HepG2 (cell line): ENCODE results near the gene SHTN1. TPM values are rescaled to one million over a fixed set of nuclear protein-coding genes. Genes with fewer than 3 reads are reported as not detected.
A peak's percentile ranks its signal among the peaks of the same experiment; 100 is the strongest.

Source experiments
- ARHGAP35 ChIP-seq: sonication (generic); formaldehyde crosslinking; IDR thresholded peaks from 2 replicates; pipeline ENCODE4 v1.9.0; 2022; ENCODE audit warnings: mild to moderate bottlenecking, inconsistent platforms, moderate library complexity, missing genetic modification reagents, borderline replicate concordance
- BRD4 ChIP-seq: sonication (generic); formaldehyde crosslinking; IDR thresholded peaks from 2 replicates; pipeline ENCODE4 v1.4.0; 2020; ENCODE audit warnings: missing genetic modification reagents
- CEBPB ChIP-seq: IDR thresholded peaks from 2 replicates; pipeline ENCODE4 v1.6.1; 2011; ENCODE audit warnings: low read depth, low read length, improper control_type of control experiment, borderline replicate concordance
- GATA4 ChIP-seq: sonication (generic); IDR thresholded peaks from 2 replicates; pipeline ENCODE4 v1.6.1; 2016; ENCODE audit warnings: antibody characterized with exemption, low read depth, borderline replicate concordance
- GTF3A ChIP-seq: sonication (generic); formaldehyde crosslinking; conservative IDR thresholded peaks from 2 replicates; pipeline ENCODE4 v1.4.0; 2020; ENCODE audit warnings: mild to moderate bottlenecking, missing genetic modification reagents
- HNF4G ChIP-seq, 2 experiments: sonication (generic) in 1 of 2; formaldehyde crosslinking in 1 of 2; IDR thresholded peaks; 2 replicates each; pipeline versions ENCODE4 v1.4.0 to v1.6.1; 2011 to 2020; ENCODE audit warnings: borderline replicate concordance in 2 of 2, low read depth in 2 of 2, mild to moderate bottlenecking in 2 of 2, low read length in 1 of 2, missing genetic modification reagents in 1 of 2, moderate library complexity in 1 of 2
- HNRNPLL ChIP-seq: fragments of 200-400 bp; formaldehyde crosslinking; IDR thresholded peaks from 2 replicates; pipeline ENCODE4 v1.6.1; 2017; ENCODE audit warnings: mild to moderate bottlenecking, low read depth, low read length; ENCODE audit not compliant: poor library complexity, severe bottlenecking
- IKZF1 ChIP-seq: fragments of 450-650 bp; IDR thresholded peaks from 2 replicates; pipeline ENCODE4 v1.7.1; 2016
- RFXAP ChIP-seq: sonication (generic); formaldehyde crosslinking; IDR thresholded peaks from 2 replicates; pipeline ENCODE4 v1.4.0; 2020; ENCODE audit warnings: missing genetic modification reagents, borderline replicate concordance
- RNF2 ChIP-seq: fragments of 450-650 bp; conservative IDR thresholded peaks from 2 replicates; pipeline ENCODE4 v1.6.1; 2016; ENCODE audit warnings: low read depth
- ZNF253 ChIP-seq: sonication (generic); formaldehyde crosslinking; IDR thresholded peaks from 2 replicates; pipeline ENCODE4 v1.8.0; 2022; ENCODE audit warnings: mild to moderate bottlenecking, missing genetic modification reagents, borderline replicate concordance
- polyA plus RNA-seq, 8 experiments: library from polyadenylated mRNA; depleted of rRNA in 3 of 8; stranded (reverse) in 7 of 8; unstranded in 1 of 8; fragments of >200 nt; fragmentation: Illumina TruSeq in 4 of 8; extraction: Trizol in 4 of 8; gene quantifications; 2 replicates each; pipeline versions ENCODE4 v1.2.1 to v1.2.3, GENCODE V29; 2011 to 2016; ENCODE audit warnings: low read depth in 4 of 8, missing spikeins in 1 of 8, mixed read lengths in 1 of 8; ENCODE audit not compliant: insufficient read depth in 1 of 8
- total RNA-seq, 5 experiments: library from RNA; depleted of rRNA; stranded (reverse); fragments of >200 nt; fragmentation: Illumina TruSeq; extraction: Trizol; gene quantifications; 2 replicates each; pipeline ENCODE4 v1.2.3, GENCODE V29; 2016; ENCODE audit warnings: low read depth in 1 of 5
- TF ChIP-seq, protein P1 (sequence below): sonication (generic); formaldehyde crosslinking; IDR thresholded peaks from 2 replicates; pipeline ENCODE4 v1.4.0; 2020; ENCODE audit warnings: missing genetic modification reagents, borderline replicate concordance
- TF ChIP-seq, protein P2 (sequence below): sonication (generic); formaldehyde crosslinking; IDR thresholded peaks from 2 replicates; pipeline ENCODE4 v1.8.0; 2022; ENCODE audit warnings: missing genetic modification reagents, low read depth, mild to moderate bottlenecking, borderline replicate concordance
- TF ChIP-seq, protein P3 (sequence below): sonication (generic); formaldehyde crosslinking; IDR thresholded peaks from 2 replicates; pipeline ENCODE4 v1.4.0; 2020; ENCODE audit warnings: mild to moderate bottlenecking, missing genetic modification reagents
- TF ChIP-seq, protein P4 (sequence below), 2 experiments: sonication (generic) in 1 of 2; formaldehyde crosslinking in 1 of 2; IDR thresholded peaks; 2 replicates each; pipeline versions ENCODE4 v1.5.1 to v1.6.1; 2011 to 2020; ENCODE audit warnings: borderline replicate concordance in 1 of 2, low read depth in 1 of 2, low read length in 1 of 2, mild to moderate bottlenecking in 1 of 2, missing genetic modification reagents in 1 of 2, moderate library complexity in 1 of 2

The SHTN1 gene
- total and polyA plus RNA-seq, 2 of the 13 experiments (the other 11 are each of a cell fraction or from before 2014, with no cell fraction given): 11.3 to 15.6 TPM

DNA sequence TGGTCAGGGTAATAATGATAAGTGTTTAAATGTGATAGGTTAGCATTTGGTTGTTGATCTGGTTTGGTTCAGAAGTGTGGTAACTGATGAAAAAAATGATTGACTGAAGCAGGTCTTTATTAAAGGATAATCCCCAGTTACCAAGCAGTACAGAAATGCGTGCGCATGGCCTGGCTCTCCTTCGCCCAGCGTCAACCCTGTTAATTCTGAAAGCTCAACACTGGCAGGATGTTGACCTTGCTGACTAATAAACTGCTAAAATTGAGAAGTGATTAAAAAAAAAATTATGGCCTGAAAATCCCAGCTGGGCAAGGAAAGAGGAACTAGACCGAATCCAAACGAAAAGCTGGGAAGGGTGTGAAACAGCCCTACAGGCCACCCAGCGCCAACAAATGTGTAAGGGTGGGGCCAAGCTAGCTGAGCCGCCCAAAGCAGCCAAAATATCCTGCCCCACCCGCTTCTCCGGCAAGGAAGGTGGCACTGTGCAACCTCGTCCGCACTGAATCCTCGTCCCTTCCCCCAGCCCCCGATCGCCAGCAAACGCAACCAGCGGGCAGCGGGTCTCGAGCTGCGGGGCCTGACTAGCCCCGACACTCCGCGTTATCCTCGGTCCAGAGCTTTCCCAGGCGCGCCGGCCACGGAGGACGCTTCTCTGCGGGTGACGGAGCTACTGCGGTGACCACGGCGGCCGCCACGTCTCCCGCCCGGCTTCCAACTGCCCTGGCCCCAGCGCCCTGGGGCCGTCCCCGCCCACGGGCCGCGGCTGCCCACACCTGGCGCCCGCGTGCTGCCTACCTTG lies 561 bp downstream of the SHTN1 start (continued):
- TF ChIP-seq RNF2 (peak; percentile 52; the same call in 1 of the 2 replicates), CEBPB (no peak), IKZF1 (no peak), GATA4 (0 out of 2 replicates have a peak, but pooled peaks have one; percentile 16), ZNF253 (CRISPR knock-in tag) (no peak), RFXAP (CRISPR knock-in tag) (0 out of 2 replicates have a peak, but pooled peaks have one; percentile 4), HNRNPLL (peak; percentile 75), HNF4G (IDR thresholded peaks at IDR 0.05; ENCODE audit: borderline replicate concordance, low read depth, low read length) (no peak), HNF4G (CRISPR knock-in tag; IDR thresholded peaks at IDR 0.05; ENCODE audit: borderline replicate concordance, low read depth) (no peak), BRD4 (CRISPR knock-in tag) (0 out of 2 replicates have a peak, but pooled peaks have one; percentile 69), GTF3A (CRISPR knock-in tag) (no peak), ARHGAP35 (CRISPR knock-in tag) (0 out of 2 replicates have a peak, but pooled peaks have one; percentile 26)
- TF ChIP-seq, protein P1, sequence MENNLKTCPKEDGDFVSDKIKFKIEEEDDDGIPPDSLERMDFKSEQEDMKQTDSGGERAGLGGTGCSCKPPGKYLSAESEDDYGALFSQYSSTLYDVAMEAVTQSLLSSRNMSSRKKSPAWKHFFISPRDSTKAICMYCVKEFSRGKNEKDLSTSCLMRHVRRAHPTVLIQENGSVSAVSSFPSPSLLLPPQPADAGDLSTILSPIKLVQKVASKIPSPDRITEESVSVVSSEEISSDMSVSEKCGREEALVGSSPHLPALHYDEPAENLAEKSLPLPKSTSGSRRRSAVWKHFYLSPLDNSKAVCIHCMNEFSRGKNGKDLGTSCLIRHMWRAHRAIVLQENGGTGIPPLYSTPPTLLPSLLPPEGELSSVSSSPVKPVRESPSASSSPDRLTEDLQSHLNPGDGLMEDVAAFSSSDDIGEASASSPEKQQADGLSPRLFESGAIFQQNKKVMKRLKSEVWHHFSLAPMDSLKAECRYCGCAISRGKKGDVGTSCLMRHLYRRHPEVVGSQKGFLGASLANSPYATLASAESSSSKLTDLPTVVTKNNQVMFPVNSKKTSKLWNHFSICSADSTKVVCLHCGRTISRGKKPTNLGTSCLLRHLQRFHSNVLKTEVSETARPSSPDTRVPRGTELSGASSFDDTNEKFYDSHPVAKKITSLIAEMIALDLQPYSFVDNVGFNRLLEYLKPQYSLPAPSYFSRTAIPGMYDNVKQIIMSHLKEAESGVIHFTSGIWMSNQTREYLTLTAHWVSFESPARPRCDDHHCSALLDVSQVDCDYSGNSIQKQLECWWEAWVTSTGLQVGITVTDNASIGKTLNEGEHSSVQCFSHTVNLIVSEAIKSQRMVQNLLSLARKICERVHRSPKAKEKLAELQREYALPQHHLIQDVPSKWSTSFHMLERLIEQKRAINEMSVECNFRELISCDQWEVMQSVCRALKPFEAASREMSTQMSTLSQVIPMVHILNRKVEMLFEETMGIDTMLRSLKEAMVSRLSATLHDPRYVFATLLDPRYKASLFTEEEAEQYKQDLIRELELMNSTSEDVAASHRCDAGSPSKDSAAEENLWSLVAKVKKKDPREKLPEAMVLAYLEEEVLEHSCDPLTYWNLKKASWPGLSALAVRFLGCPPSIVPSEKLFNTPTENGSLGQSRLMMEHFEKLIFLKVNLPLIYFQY (CRISPR knock-in tag): no peak
- TF ChIP-seq, protein P2, sequence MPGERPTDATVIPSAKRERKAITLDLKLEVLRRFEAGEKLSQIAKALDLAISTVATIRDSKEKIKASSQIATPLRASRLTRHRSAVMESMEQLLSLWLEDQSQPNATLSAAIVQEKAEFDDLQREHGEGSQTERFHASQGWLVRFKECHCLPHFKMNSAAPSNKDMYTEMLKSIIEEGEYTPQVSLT (CRISPR knock-in tag): no peak
- TF ChIP-seq, protein P3, sequence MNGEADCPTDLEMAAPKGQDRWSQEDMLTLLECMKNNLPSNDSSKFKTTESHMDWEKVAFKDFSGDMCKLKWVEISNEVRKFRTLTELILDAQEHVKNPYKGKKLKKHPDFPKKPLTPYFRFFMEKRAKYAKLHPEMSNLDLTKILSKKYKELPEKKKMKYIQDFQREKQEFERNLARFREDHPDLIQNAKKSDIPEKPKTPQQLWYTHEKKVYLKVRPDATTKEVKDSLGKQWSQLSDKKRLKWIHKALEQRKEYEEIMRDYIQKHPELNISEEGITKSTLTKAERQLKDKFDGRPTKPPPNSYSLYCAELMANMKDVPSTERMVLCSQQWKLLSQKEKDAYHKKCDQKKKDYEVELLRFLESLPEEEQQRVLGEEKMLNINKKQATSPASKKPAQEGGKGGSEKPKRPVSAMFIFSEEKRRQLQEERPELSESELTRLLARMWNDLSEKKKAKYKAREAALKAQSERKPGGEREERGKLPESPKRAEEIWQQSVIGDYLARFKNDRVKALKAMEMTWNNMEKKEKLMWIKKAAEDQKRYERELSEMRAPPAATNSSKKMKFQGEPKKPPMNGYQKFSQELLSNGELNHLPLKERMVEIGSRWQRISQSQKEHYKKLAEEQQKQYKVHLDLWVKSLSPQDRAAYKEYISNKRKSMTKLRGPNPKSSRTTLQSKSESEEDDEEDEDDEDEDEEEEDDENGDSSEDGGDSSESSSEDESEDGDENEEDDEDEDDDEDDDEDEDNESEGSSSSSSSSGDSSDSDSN (CRISPR knock-in tag): peak; percentile 83; the same call in 1 of the 2 replicates
- TF ChIP-seq, protein P4, sequence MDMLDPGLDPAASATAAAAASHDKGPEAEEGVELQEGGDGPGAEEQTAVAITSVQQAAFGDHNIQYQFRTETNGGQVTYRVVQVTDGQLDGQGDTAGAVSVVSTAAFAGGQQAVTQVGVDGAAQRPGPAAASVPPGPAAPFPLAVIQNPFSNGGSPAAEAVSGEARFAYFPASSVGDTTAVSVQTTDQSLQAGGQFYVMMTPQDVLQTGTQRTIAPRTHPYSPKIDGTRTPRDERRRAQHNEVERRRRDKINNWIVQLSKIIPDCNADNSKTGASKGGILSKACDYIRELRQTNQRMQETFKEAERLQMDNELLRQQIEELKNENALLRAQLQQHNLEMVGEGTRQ (IDR thresholded peaks at IDR 0.05; ENCODE audit: low read depth, low read length): no peak
- TF ChIP-seq, protein P4 (CRISPR knock-in tag; IDR thresholded peaks at IDR 0.05; ENCODE audit: borderline replicate concordance): no peak
